Ecto neural progenitor cell (in vitro differentiated cells): ENCODE measurements around the gene CIC.
A peak's percentile ranks its signal among the peaks of the same experiment; 100 is the strongest.

Experiments
- DNase-seq: peaks from one replicate; pipeline ENCODE4 v3.0.0-alpha.2; 2018; ENCODE audit warnings: low spot score

Gene CIC

DNA sequence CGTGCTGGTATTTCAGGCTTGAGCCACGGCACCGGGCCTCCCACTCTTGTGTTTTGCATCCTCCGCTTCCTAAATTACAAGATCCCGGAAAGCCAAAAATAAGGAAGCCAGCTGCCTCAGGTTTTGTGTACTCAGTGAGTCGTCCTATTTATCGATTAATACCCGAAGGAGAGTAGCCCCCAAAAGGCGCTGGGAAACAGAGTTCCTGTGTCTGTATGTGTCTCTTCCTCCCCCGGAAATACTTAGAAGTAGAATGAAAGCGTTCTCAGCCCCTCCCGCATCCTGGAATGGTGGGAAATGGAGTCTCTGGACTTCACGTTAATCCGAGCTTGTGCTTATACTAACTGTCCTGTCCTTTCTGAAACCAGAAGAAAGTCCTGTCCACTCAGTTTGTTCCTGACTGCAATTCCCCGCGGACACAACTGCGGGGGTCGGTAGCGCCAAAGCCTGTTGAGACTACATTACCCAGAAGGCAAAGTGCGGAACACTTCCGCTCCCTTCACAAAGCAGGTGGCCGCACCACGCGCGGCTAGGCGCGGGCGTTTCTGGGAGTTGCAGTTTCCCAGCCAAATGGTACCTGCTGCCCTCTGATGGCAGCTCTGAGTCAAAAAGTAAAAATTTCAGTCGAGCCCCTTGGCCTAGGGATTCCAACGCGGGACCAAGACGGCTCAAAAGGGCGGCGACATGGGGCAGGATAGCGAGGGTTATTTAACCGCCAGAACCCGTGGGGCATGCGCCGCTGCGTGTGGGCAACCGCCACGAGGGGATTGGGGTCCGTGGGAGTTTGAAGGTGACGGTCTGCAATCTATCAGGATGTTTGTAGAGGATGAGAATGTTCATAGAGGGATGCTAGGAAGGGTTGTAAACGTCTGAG lies 24.5 kb upstream of the CIC start:
- DNase-seq, result peak; percentile 96

DNA sequence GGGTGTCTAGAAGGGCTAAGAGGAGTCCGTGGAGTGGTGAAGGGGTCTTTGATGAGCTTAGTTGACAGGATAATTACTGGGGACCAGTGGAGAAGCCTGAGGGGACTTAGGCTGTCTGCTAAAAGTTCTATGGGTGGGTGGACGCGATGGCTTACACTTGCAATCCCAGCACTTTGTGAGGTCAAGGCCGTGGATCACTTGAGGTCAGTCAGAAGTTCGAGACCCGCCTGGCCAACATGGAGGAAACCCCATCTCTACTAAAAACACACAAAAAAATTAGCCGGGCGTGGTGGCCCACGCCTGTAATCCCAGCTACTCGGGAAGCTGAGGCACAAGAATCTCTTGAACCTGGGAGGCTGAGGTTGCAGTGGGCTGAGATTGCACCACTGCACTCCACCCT lies 23.8 kb upstream of the CIC start:
- no peak for DNase-seq

DNA sequence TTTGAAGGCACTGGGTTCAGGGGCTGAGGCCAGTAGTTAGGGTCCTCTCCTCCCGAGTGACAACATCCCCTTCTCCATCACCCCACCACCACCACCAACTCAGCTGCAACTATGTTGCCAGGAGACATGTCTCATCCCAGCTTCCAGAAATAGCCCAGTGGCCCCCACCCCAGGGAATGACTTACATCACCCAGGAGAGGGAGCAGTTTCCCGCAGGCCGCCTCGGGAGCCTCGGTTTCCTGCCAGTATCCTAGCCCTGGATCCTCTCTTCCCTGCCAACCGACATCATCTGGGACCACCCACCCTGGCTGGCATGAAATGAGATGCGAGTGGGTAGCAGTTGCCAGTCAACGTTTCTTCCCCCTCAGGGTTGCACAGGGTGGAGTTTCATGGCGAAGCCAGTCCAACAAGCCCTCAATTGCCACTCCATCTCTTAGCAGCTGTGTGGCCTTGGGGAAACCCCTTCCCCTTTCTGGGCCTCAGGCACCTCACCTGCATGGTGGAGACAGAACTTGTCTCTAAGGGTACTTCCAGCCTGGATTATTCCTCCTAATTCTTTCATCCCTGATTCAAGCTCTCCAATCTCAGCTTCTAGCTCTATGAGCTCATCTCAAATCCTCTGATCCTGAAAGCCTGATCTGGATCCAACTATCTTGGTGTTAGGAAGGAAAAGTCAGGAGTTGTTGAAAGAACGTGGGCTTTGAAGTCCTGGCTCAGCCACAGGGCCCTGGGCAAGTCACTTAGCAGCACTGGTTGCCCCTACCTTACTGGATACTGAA lies 22.7 kb upstream of the CIC start:
- peak; percentile 72 for DNase-seq

DNA sequence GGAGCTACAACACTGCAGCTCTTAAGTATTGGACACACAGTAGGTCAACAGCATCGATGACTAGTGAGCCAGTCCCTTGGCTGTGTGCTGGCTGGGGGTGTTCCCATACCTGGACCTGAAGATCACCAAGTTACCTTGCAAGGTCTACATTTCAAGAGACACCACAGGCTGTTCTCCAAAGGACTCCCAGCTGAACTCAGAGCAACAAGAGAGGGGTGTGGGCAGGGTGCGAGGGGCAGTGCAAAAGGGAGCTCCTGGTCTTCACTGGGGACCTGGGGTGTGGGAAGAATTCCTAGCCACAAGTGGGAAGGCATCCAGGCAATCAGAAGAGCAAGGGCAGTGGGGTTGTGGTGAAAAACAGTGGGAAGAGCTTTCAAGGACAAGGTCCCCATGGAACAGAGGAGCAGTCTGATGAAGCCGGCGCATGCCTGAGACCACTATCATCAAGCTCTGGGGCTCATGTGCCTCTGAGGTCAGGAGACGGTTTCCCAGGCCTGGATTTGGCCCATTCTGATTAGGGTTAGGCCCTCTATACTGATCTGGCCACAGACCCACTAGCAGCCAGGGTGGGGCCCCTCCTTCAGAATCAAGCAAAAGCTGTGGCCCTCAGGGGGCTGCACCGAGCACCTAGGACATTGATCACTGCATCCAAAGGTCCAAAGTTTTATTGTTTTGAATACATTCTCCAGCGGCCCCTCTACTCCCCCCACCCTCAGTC lies 22.0 kb upstream of the CIC start:
- no peak for DNase-seq

DNA sequence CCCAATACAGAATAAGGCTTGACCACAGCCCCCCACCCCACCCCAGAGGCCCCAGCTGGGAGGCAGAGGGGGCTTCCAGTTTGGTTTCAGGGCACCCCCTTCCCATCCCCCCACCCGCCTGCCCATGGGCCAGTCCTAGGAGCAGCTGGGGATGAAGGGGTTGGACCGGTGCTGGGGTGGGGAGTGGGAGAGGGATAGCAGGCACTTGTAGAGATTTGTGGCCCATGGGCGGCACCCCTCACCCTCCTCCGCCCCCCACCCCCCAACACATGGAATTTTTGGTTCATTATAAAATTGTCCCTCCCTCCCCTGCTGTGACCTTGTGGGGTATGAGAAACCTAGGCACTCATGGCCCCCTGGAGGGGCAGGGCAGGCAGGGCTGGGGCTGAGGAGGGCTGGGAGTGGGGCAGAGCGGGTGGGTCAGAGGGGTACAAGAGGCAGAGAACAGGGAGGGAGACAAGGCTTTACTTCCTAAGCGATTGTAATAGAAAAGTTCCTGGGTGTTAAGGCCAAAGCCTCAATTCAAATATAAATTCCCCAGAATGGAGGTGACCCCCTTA lies 21.3 kb upstream of the CIC start:
- DNase-seq, result no peak

DNA sequence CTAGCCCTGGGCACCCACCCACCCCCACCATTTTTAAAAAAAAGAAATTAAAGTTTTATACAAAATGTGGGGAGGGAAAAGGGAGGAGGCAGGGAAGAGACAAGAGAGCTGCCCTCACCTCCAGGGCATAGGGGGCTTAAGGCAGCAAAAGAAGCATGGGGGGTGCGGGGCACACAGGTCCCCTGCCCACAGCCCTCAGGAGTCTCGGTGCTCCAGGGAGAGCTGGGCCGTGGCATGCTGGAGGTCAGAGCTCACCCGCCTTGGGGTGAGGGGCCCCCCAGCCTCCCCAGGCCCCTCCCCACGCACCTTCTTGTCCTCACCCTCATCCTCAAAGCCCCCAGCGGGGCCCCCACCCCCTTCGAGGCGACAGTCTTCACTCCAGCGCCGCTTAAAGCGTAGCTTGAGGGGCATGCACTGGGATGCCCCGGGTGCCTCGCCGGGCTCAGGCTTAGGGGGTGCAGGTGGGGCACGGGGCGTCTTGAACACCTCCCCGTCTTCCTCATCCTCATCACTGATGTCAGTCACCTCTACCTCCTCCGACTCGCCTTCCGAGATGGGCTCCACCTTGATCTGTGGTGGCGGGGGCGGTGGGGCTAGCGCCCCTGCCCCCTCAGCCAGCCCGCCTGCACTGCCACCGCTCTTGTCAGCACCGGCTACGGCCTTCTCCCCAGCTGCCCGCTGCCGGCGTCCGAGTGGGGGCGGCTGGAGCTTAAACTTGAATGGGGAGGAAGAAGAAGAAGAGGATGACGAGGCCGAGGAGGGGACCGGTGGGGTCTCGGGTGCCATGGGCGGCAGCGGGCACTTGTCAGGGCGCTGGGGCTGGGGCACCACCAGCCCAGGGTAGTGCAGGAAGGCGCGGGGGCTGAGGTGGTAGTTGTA lies 20.5 kb upstream of the CIC start:
- no peak for DNase-seq

DNA sequence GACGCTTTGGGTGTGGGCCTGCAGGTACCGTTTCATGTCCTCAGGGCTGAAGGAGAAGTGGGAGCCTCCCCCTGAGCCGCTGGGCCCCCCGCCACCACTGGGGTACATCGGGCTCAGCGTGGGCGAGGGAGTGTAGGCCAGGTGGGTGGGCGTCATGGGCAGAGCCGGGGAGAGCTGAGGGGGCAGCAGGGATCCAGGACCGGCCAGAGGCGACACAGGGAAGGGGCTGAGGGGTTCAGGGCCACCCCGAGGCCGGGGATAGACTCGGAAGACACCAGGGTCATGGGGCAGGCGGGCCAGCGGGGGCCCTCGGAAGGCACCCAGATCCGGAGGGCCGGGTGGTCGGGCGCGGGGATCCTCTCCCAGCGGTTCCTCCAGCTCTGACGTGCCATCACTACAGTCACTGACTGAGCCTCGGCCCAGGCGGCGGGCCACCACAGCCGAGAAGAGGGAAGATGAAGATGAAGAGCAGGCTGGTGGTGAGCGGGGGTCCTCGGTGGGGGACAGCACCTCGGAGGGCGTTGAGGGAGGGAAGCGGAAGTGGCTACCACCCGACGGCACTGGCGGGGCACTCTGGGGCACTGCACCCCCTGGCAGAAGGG lies 19.8 kb upstream of the CIC start:
- no peak for DNase-seq

DNA sequence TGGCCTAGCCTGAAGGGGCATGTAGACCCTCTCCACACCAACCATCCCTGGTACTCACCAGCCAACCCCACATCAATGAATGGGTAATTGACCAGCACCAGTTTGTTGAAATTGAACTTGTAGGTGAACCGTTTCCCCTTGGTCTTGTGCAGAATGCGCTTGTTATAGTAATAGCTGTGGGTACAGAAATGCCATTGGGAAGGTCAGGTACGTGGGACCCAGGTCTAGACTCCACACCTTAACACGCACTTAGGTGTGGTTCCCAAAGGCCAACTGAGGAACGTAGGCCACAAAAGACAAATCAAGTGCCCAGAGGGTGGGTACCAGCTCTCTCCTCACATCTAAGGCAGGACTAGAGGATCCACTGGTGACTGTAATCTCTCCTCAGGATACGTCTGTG lies 19.3 kb upstream of the CIC start:
- no peak for DNase-seq

DNA sequence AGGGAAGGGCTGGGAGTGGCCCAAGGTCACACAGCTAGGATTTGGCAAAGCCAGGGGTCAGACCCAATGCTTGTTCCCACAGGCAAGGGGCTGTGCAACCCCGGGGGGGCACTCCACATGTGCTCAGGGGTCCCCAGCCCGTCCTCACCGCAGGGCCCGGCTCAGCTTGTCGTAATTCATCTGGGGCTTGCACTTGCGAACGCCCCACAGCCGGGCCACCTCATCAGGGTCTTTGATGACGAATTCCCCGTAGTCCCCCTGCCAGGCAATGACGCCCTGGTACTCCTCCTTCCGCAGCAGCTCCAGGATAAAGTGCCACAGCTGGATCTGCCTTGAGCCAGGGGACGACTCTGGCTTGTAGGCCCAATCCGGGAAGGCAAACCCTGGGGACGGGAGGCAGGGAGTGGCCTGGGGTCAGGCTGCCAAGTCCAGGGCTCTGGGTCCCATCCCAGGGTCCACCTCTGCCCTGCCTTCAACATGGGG lies 18.8 kb upstream of the CIC start:
- no peak for DNase-seq

DNA sequence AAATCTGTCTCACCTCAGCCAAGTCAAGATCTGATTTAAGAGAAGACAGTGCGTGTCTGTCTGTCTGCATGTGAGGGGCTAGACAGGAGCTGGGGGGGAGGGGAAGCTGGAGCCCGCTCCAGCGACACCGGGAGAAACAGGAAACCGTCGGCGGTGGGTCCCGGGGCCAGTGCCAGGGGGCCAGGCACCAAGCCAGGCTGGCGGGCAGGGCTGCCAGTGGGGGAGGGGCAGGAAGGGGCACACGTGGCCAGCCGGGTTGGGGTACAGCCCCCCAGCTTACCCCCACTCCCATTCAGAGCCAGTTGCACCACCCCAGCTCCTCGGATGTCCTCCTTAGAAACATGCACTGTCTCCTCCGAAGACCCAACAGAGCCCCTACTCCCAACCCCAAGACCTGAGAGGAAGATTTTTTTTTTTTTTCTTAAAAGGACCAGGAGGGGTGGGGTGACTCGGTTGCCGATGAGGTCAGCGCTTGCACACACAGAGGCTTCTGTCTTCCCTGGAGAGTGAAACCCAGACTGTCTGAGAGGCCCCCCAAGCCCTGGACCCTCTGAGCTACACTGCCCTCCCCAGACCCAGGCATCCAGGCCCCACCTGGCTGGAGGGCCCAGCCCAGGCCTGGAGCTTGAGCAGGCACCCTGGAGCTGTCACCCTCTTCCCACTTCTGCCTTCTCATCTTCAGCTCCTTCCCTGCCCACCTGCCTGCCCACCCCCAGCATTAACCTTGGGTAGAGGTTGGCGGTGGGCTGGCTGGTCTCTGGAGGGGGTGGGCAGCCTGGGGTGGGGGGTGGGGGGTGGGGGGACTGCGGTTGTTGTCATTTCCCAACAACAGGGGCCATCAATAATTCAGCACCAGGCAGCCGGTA lies 18.2 kb upstream of the CIC start:
- DNase-seq, result no peak

DNA sequence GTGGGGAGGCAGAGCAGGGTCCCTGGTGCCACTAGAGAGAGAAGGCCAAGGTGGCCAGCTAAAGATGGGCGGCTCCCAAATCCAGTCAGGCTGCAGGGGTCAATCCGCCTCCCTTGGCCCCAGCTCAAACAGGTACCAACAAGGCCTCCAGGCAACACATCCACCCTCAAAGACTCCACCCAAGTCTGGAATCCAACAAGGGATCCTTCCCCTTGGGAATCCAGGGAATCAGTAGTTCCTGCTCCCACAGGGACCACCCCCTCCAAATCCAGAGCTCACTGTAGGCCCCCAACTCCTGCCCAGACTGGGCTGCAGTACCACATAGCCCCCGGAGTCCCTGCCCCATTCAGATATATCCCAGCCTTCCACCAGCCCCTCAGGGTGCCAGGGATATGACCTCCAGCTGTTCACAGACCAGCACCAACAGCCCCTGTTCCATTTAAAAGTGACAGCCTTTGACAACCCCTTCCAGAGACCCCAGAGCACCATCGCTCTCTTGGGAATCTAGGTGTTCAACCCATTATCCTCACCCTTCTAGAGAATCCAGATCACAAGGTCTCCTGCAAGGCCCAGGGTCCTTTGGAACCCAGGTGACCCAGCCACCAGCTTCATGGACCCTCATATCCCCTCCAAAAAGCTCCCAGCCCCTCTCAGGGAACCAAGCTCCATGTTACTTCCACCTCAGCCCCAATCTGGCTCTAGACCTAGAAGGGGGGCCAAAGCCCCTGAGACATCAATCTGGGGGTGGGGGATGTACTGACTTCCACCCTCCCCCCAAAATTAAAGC lies 17.3 kb upstream of the CIC start:
- DNase-seq, result no peak

DNA sequence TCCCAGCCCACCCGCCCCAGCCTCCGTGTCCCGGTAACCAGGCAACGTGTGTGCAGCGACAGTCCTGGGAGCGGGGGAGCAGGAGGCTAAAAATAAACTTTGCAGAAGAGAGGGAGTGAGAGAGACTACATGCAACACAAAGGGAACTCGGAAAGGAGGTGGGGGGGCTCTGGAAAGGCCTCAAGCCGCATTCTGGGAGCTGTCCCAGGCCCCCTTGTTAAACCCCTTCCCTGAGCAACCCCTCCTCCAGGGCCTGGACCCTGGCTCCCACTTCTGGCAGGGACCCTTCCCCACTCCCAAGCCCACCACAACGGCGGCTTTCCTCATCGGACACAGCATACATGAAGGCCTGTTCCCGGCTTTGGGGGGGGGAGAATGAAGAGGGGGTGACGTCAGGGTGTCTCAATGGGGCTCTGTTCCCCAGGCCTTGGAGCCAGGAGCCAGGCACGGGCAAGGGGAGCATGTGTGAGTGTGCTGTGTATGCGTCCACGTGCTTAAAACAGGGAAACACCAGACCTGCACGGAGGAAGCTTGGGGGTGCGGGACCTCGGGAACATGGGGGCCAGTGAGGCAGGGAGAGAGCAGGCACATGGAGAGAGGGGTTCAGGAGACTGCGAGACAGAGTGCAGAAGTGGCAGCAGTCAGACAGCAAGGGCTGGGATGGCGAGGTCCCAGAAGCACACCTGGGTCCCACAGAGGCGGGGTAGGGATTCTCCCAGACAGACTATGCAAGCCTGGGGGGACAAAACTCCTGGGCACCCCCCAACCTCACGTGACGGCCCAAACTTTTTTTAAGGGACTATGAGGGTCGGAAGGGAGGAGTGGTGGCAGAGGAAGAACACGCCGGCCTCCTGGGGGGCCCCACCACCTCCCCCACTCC lies 16.4 kb upstream of the CIC start:
- no peak for DNase-seq

DNA sequence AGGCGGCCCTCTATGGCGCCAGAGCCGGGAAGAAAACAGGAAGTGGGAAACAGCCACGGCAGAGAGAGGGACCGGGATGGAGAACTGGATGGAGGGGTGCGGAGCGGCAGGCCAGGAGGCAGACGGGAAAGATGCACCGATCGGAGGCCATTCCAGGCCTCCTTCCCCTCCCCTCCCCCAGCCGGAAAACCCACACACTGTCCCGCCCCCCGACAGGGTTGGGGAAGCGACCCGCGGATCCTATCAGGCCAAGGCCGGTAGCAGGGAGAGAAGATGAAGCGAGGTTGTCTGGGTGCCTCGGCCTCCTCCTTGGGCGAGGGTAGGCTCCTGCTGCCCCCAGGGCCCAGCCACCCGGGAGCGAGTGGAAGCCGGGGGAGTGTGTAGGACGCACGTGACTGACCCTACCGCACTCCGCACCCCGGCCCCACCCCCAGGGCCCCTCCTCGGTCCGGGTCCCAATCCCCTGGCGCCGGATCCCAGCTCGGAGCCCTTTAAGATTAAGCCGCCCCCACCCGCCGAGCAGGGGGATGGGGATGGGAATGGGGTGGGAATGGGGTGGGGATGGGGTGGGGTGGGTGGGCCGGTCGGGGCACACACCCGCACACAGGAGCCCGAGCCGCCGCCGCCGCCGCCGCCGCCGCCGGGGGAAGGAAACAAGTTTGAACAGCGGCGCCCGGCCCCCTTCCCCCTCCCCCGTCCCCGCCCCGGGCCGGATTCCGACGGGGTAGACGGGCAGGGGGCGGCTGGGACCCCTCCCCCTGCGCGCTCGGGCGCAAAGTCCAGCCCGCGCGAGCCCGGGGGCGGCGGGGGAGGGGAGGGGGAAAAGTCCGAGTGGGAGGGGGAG lies 15.6 kb upstream of the CIC start:
- peak; percentile 90 for DNase-seq

DNA sequence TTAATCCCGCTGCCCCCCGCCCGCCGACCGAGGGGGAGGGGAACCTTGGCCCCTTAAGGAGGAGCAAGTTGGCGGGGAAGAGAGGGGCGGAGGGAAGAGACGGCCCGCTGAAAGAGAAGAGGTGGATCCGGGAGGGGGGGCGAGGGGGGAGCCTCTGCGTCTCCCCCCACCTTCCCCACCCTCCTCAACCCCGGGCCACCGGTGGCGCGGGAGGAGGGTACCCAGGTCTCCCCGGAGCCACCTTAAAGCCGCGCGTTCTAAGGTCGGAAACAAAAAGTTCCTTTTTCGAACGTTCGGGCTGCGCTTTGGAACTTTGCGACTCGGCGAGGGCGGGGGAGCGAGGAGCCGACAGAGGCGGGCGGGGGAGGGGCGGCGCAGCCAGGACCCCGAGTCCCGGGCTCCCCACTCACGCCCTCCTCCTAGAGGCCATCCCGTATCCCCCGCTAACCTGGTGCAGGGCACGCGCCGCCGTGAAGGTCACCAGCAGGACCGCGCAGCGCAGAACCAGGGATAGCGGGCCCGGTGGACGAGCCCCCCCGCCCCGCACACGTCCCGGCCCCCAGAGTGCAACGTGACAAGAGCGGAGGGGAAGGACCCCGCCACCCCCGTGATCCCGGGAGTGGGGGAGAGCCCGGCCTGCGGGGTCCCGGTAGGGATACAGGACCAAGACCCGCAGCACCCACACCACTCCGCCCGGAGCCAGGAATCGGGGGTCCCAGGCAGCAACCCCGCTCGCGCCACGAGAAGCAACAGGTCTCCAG lies 14.8 kb upstream of the CIC start:
- DNase-seq, result peak; percentile 83

DNA sequence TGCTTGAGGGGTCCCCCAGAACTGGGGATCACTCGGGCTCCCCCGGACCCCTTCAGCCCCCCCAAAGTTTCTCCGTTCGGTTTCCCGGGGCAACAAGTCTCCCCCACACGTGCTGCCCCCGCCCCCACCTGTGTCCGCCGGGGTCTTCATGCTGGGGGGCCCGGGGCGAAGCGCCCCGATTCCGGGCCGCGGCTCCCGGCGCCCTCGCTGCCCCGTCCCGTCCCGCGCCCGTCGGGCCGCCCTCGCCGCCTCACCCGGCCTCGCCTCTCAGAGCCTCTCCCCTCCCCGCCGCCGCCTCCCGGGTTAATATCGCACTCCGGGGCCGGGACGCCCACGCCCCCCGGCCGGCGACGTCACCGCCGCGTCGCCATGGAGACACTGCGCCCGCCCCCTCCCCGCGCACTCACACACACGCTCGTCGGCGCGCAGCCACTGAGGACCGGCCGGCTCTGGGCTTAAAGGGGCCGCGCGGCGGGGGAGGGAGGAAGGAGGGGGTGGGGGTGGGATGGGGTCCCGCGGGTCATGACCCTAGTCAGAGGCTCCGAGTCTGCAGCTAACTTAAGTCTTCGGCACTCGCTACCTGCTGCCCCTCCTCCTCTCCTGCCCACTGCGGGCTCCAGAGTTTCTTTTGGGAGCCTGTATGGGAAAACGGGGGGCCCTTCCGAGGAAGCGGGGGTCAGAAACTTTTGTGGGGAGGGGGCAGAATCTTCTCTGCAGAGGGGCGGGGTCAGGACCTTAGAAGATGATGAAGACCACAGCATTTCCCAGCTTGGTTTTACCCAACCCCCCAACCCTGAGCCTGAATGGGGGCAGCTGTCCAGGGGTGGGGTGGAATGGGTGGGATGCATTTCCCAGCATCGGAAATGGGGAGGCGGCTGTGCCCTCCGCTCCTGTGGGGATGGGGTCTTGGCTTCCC lies 13.9 kb upstream of the CIC start, which contains the start of gene ERF:
ERF (minus strand) TSS at position 279 of the 916 bp plus-strand sequence; CDS start at position 150, 129 bp downstream.
- DNase-seq, result peak; percentile 97
